ENCODE results near the gene CXXC5. TPM values are rescaled to one million over a fixed set of nuclear protein-coding genes. Genes with fewer than 3 reads are reported as not detected.
"Not testable (repeated sequence)": the region's sequence is repeated elsewhere in the genome, so short reads cannot be mapped to it uniquely, and the experiment has no call there.

Gene CXXC5
- total RNA-seq (2014; rRNA removed; shearing (Covaris generic); ENCODE audit: low replicate concordance) = 71.9 and 96.8 TPM in 2 replicates

DNA sequence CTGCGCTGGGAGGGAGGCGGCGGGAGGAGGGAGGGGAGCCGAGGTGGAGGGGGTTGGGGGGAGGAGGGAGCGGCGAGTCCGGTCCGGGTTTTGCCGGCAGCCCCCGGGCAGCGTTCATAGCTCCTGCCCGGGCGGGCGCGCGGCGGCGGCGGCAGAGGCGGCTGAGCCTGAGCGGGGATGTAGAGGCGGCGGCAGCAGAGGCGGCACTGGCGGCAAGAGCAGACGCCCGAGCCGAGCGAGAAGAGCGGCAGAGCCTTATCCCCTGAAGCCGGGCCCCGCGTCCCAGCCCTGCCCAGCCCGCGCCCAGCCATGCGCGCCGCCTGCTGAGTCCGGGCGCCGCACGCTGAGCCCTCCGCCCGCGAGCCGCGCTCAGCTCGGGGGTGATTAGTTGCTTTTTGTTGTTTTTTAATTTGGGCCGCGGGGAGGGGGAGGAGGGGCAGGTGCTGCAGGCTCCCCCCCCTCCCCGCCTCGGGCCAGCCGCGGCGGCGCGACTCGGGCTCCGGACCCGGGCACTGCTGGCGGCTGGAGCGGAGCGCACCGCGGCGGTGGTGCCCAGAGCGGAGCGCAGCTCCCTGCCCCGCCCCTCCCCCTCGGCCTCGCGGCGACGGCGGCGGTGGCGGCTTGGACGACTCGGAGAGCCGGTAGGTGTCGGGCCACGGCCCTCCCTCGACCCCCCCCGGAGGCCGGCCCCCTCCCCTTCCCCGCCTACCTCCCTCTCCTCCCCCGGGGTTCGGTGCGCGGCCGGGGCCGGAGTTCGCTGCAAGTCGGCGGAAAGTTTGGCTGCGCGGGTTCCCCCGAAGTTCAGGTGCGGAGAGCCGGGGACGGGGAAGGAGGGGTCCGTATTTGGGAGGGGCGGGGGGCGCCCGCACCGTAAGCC lies at the start of gene CXXC5:
TSS of gene CXXC5 (plus strand) at position 145 of the 877 bp plus-strand sequence. CDS start 32,175 bp downstream, outside the sequence.
- DNase-seq (ENCODE audit: low read depth) = peak; percentile 74
- in situ Hi-C loops (cut with HindIII; ENCODE audit: low pct_unique_long_range_greater_than_20kb, low sequenced_read_pairs) = no loop called here

GRCh38 chr5:139598601-139598965 lies 49.6 kb upstream of the CXXC5 start:
- in situ Hi-C loops (cut with HindIII; ENCODE audit: low pct_unique_long_range_greater_than_20kb, low sequenced_read_pairs); DNase-seq (ENCODE audit: low read depth): not testable (repeated sequence)

- in situ Hi-C loops (cut with HindIII; ENCODE audit: low pct_unique_long_range_greater_than_20kb, low sequenced_read_pairs) = no loop called here
- DNase-seq (ENCODE audit: low read depth) = peak; percentile 56
These were observed 47.7 kb upstream of the CXXC5 start for GRCh38 chr5:139600336-139600949.

GRCh38 chr5:139601429-139601828 lies 46.7 kb upstream of the CXXC5 start:
- in situ Hi-C loops (cut with HindIII; ENCODE audit: low pct_unique_long_range_greater_than_20kb, low sequenced_read_pairs) = no loop called here
- no peak for DNase-seq (ENCODE audit: low read depth)

- not testable (repeated sequence) for DNase-seq (ENCODE audit: low read depth)
These were observed 46.2 kb upstream of the CXXC5 start for GRCh38 chr5:139601948-139602347.

GRCh38 chr5:139605887-139606286 lies 42.3 kb upstream of the CXXC5 start:
- in situ Hi-C loops (cut with HindIII; ENCODE audit: low pct_unique_long_range_greater_than_20kb, low sequenced_read_pairs) = no loop called here
- no peak for DNase-seq (ENCODE audit: low read depth)

More at GRCh38 chr5:139601948-139602347, 46.2 kb upstream of the CXXC5 start:
- in situ Hi-C loops (cut with HindIII; ENCODE audit: low pct_unique_long_range_greater_than_20kb, low sequenced_read_pairs) = not testable (repeated sequence)

GRCh38 chr5:139611703-139612584 lies 36.2 kb upstream of the CXXC5 start:
- in situ Hi-C loops (cut with HindIII; ENCODE audit: low pct_unique_long_range_greater_than_20kb, low sequenced_read_pairs) = no loop called here
- no peak for DNase-seq (ENCODE audit: low read depth)

DNA sequence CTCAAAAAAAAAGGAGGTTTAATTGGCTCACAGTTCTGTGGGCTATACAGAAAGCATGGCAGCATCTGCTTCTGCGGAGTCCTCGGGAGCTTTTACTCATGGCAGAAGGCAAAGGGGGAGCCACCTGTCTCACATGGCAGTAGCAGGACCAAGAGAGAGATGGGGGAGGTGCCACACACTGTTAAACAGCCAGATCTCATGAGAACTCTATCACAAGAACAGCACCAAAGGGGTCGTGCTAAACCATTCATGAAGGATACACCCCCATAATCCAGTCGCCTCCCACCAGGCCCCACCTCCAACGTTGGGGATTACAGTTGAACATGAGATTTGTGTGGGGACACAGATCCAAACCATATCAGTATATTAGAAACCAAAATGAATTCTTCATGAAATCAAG lies 28.3 kb upstream of the CXXC5 start:
- in situ Hi-C loops (cut with HindIII; ENCODE audit: low pct_unique_long_range_greater_than_20kb, low sequenced_read_pairs) = no loop called here
- no peak for DNase-seq (ENCODE audit: low read depth)

- in situ Hi-C loops (cut with HindIII; ENCODE audit: low pct_unique_long_range_greater_than_20kb, low sequenced_read_pairs); DNase-seq (ENCODE audit: low read depth): not testable (repeated sequence)
These were observed 22.8 kb upstream of the CXXC5 start for GRCh38 chr5:139625398-139625797.

GRCh38 chr5:139630855-139631254 lies 17.3 kb upstream of the CXXC5 start:
- in situ Hi-C loops (cut with HindIII; ENCODE audit: low pct_unique_long_range_greater_than_20kb, low sequenced_read_pairs) = no loop called here

DNA sequence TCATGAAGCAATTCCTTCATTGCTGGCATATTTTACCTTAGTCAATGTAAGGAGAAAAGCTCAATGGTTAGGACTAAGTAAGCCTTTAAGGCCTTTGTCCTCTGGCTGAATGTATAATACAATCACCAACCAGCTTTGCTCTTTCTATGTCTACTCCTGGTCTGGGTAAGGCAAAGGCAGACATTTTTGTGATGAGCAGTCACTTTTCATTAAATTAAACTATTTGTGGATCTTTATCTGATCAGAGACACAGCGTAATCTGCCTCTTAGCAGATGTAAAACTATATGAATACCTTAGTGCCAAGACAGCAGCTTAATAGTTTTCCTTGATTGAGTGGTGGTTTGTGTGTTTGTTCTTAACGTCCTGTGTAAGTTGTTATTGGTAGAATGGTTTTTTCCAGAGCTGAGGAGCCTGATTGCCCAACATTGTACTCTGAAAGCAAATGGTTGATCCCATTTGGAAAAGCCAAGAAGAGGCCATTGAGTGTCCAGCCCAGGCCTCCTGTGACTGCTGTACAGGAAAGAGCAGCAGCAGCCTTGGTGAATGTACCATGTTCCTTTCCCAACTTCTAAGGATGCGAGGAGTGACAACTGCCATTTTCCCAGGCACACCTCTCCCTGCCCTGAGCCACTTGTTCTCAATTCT lies 16.5 kb upstream of the CXXC5 start:
- in situ Hi-C loops (cut with HindIII; ENCODE audit: low pct_unique_long_range_greater_than_20kb, low sequenced_read_pairs) = no loop called here
- no peak for DNase-seq (ENCODE audit: low read depth)

More at GRCh38 chr5:139630855-139631254, 17.3 kb upstream of the CXXC5 start:
- DNase-seq (ENCODE audit: low read depth) = no peak

DNA sequence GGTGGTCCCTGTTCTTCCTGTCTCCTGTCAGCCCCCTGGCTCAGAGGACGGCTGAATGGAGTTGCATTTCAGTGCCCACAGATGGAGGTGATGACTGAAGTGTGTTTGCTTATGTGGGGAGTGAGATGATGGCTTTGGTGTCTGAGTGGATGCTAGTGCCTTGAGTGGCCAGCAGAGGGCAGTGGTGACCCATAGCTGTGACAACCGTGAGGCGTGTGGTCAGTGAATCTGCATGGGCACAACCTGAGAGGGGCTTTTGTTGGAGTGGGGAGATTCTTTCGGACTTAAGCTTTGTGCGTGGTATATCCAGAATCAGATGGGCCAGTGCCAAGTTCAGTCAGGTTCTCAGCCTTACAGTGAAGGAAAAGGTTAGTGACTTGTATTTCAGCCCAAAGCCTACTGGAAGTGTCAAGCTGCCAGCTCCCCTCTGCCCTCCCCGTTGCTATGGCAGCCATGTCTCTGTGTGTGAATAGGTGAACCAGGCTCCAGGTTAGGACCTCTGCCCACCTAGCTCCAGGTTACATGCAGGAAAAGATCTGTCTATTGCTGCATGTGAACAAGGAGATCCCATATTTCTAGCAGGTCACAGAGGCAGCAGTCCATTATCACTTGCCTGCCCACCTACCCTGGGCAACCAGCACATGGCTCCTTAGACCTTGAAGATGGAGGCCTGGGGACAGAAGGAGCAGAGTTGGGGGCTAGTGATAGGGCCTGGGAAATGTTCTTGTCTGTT lies 14.7 kb upstream of the CXXC5 start:
- in situ Hi-C loops (cut with HindIII; ENCODE audit: low pct_unique_long_range_greater_than_20kb, low sequenced_read_pairs) = no loop called here
- DNase-seq (ENCODE audit: low read depth) = peak; percentile 66

DNA sequence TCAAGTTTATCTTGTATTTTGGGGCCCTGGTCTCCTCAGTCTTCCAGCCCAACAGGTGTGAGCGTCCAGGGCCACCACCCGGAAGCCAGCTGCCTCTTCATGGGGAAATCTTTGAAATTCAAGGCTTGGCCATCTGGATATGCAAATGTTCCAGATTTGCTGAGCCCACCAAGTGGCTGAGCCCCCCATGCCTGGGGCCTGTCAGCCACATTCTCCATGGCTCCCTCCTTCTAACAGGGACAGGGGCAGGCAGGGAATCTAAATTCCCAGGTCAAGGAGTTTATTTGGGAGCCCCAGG lies 14.2 kb upstream of the CXXC5 start:
- DNase-seq (ENCODE audit: low read depth) = no peak
- in situ Hi-C loops (cut with HindIII; ENCODE audit: low pct_unique_long_range_greater_than_20kb, low sequenced_read_pairs) = no loop called here

DNA sequence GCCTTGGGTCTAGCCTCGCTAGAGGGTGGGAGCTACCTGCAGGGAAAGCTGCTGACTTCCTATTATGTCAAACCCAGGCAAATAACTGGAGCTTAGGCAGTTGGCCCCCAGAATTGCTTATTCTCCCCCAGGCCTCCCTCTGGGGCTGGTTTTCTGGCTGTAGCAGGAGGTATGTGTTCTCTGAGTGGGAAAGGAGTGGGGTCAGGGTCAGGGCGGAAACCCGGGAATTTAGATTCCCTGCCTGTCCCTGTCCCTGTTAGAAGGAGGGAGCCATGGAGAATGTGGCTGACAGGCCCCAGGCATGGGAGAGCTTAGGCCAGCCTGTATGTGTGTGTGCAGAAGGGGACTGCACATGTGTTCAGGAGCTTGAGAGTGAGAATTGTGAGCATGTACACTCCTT lies 13.6 kb upstream of the CXXC5 start:
- DNase-seq (ENCODE audit: low read depth) = no peak
- in situ Hi-C loops (cut with HindIII; ENCODE audit: low pct_unique_long_range_greater_than_20kb, low sequenced_read_pairs) = no loop called here

DNA sequence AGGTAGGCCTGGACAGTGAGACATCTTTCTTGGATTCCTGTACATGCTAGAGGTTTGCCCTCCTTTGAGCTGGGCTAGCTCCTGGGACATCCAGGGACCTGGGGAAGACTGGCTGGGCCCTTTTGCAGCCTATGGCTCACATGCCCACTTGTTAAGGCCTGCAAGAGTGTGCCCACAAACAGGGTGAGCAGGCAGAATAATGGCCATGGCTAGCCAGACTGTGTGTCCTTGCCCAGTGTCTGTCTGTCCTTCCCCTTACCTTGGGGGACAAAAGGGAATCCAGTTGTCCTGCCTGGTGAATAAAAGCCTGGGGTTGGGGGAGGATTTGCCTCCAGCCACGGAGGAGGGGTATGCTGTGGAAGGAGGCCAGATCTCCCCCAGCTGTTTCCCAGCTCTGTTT lies 13.0 kb upstream of the CXXC5 start:
- in situ Hi-C loops (cut with HindIII; ENCODE audit: low pct_unique_long_range_greater_than_20kb, low sequenced_read_pairs) = no loop called here
- DNase-seq (ENCODE audit: low read depth) = no peak

GRCh38 chr5:139635606-139636206 lies 12.4 kb upstream of the CXXC5 start:
- in situ Hi-C loops (cut with HindIII; ENCODE audit: low pct_unique_long_range_greater_than_20kb, low sequenced_read_pairs) = no loop called here
- DNase-seq (ENCODE audit: low read depth) = peak; percentile 57

- in situ Hi-C loops (cut with HindIII; ENCODE audit: low pct_unique_long_range_greater_than_20kb, low sequenced_read_pairs) = no loop called here
- DNase-seq (ENCODE audit: low read depth) = no peak
These were observed 11.8 kb upstream of the CXXC5 start for GRCh38 chr5:139636207-139636792.

Data from Caki2 (cell line).